K562 (cell line): ENCODE data around the gene SPTBN4. TPM values are rescaled to one million over a fixed set of nuclear protein-coding genes. Genes with fewer than 3 reads are reported as not detected.

Experiments
- ARNT ChIP-seq, 2 experiments: fragments of 450-650 bp; IDR thresholded peaks; 2 replicates each; pipeline ENCODE4 v1.6.1; 2016; ENCODE audit warnings: mild to moderate bottlenecking in 1 of 2
- CAMTA2 ChIP-seq: fragments of 250-450 bp; sonication (Bioruptor Pico); conservative IDR thresholded peaks from 2 replicates; pipeline ENCODE4 v1.5.1; 2022
- CEBPG ChIP-seq, 3 experiments: fragments of 200-800 bp in 1 of 3; sonication (Bioruptor generic) in 1 of 3; sonication (generic) in 1 of 3; formaldehyde crosslinking in 1 of 3; IDR thresholded peaks in 2 of 3; conservative IDR thresholded peaks in 1 of 3; 2 replicates each; pipeline versions ENCODE4 v1.6.1 to v1.8.0; 2016 to 2022; ENCODE audit warnings: missing compliant biosample characterization in 2 of 3, missing genetic modification characterization in 2 of 3, mild to moderate bottlenecking in 1 of 3, missing genetic modification reagents in 1 of 3
- DEAF1 ChIP-seq: fragments of 450-650 bp; formaldehyde crosslinking; IDR thresholded peaks from 2 replicates; pipeline ENCODE4 v1.4.0; 2020; ENCODE audit warnings: mild to moderate bottlenecking, moderate library complexity
- DIDO1 ChIP-seq: fragments of 450-650 bp; IDR thresholded peaks from 2 replicates; pipeline ENCODE4 v1.6.1; 2016; ENCODE audit warnings: low read depth, missing biosample characterization, missing genetic modification characterization
- DLX4 ChIP-seq: fragments of 250-450 bp; sonication (Bioruptor Pico); IDR thresholded peaks from 2 replicates; pipeline ENCODE4 v1.6.1; 2021; ENCODE audit warnings: mild to moderate bottlenecking
- GATA2 ChIP-seq: sonication (generic); formaldehyde crosslinking; IDR thresholded peaks from 2 replicates; pipeline ENCODE4 v1.4.0; 2020; ENCODE audit warnings: mild to moderate bottlenecking, missing genetic modification reagents
- GATAD2A ChIP-seq: fragments of 450-650 bp; IDR thresholded peaks from 2 replicates; pipeline ENCODE4 v1.6.1; 2017
- PTTG1 ChIP-seq: fragments of 450-650 bp; IDR thresholded peaks from 2 replicates; pipeline ENCODE4 v1.6.1; 2016; ENCODE audit warnings: low read depth, mild to moderate bottlenecking, missing genetic modification characterization, missing compliant biosample characterization
- SMARCB1 ChIP-seq: IDR thresholded peaks from 2 replicates; pipeline ENCODE4 v1.6.1; 2011; ENCODE audit warnings: improper control_type of control experiment, low read depth; ENCODE audit not compliant: insufficient read length
- SMC3 ChIP-seq: conservative IDR thresholded peaks from 2 replicates; pipeline ENCODE4 v1.6.1; 2011; ENCODE audit warnings: low read depth, low read length, improper control_type of control experiment; ENCODE audit not compliant: insufficient read depth
- THAP7 ChIP-seq: fragments of 250-450 bp; sonication (Bioruptor Pico); IDR thresholded peaks from 2 replicates; pipeline ENCODE4 v1.5.0; 2021
- THRA ChIP-seq: fragments of 450-650 bp; IDR thresholded peaks from 2 replicates; pipeline ENCODE4 v1.6.1; 2017; ENCODE audit warnings: mild to moderate bottlenecking, moderate library complexity
- ZBTB34 ChIP-seq: fragments of 250-450 bp; sonication (Bioruptor Pico); IDR thresholded peaks from 2 replicates; pipeline ENCODE4 v1.8.0; 2021; ENCODE audit warnings: mild to moderate bottlenecking, moderate library complexity
- ZNF57 ChIP-seq: fragments of 450-650 bp; formaldehyde crosslinking; IDR thresholded peaks from 2 replicates; pipeline ENCODE4 v1.4.0; 2020; ENCODE audit warnings: mild to moderate bottlenecking, moderate library complexity
- ZNF695 ChIP-seq: fragments of 450-650 bp; formaldehyde crosslinking; IDR thresholded peaks from 2 replicates; pipeline ENCODE4 v1.4.0; 2020; ENCODE audit warnings: mild to moderate bottlenecking, moderate library complexity
- polyA plus RNA-seq, 8 experiments: library from polyadenylated mRNA; depleted of rRNA in 4 of 8; stranded (reverse) in 5 of 8; unstranded in 3 of 8; fragments of >200 nt; fragmentation: Nextera tagmentation in 2 of 8; fragmentation: Illumina TruSeq in 1 of 8; extraction: Ambion mirVana in 2 of 8; extraction: Trizol in 1 of 8; gene quantifications; 2 replicates each; pipeline versions ENCODE4 v1.2.1 to v1.2.3, GENCODE V29; 2011 to 2014; ENCODE audit warnings: inconsistent platforms in 1 of 8, missing spikeins in 1 of 8
- total RNA-seq, 7 experiments: library from RNA; depleted of rRNA in 6 of 7; stranded (reverse); fragments of >200 nt in 6 of 7; fragmentation: Illumina TruSeq in 2 of 7; extraction: Trizol in 2 of 7; gene quantifications; 2 replicates each; pipeline versions ENCODE4 v1.2.1 to v1.2.3, GENCODE V29; 2011 to 2021; ENCODE audit warnings: low replicate concordance in 1 of 7
- TF ChIP-seq, protein P1 (sequence below): fragments of 200-800 bp; sonication (Bioruptor generic); IDR thresholded peaks from 2 replicates; pipeline ENCODE4 v1.6.1; 2017; ENCODE audit warnings: missing genetic modification characterization, missing compliant biosample characterization
- TF ChIP-seq, protein P2 (sequence below): fragments of 450-650 bp; formaldehyde crosslinking; IDR thresholded peaks from 2 replicates; pipeline ENCODE4 v1.4.0; 2020; ENCODE audit warnings: mild to moderate bottlenecking

The SPTBN4 gene
- total and polyA plus RNA-seq, 9 of the 15 experiments (the other 6 are each of a cell fraction or from before 2014, with no cell fraction given), result 0.01 to 1.5 (median 0.86) TPM

GRCh38 chr19:40464059-40465024 lies 2.5 kb upstream of the SPTBN4 start (continued):
- TF ChIP-seq ZNF695 (CRISPR knock-in tag), result no peak
- TF ChIP-seq PTTG1 (tag), result no peak
- TF ChIP-seq THAP7 (CRISPR knock-in tag), result no peak
- TF ChIP-seq, protein P1, sequence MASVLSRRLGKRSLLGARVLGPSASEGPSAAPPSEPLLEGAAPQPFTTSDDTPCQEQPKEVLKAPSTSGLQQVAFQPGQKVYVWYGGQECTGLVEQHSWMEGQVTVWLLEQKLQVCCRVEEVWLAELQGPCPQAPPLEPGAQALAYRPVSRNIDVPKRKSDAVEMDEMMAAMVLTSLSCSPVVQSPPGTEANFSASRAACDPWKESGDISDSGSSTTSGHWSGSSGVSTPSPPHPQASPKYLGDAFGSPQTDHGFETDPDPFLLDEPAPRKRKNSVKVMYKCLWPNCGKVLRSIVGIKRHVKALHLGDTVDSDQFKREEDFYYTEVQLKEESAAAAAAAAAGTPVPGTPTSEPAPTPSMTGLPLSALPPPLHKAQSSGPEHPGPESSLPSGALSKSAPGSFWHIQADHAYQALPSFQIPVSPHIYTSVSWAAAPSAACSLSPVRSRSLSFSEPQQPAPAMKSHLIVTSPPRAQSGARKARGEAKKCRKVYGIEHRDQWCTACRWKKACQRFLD (CRISPR knock-in tag), result peak; percentile 92; the same call in 1 of the 2 replicates
- TF ChIP-seq SMARCB1, result no peak
- TF ChIP-seq CEBPG (CRISPR knock-in tag; IDR thresholded peaks at IDR 0.05), result no peak
- TF ChIP-seq CEBPG (tag; conservative IDR thresholded peaks at IDR 0.05 in 1 of 2, IDR thresholded peaks at IDR 0.05 in 1 of 2), result no peak
- TF ChIP-seq CAMTA2 (CRISPR knock-in tag), result no peak
- TF ChIP-seq DIDO1 (tag), result no peak
- TF ChIP-seq DLX4, result no peak
- TF ChIP-seq GATAD2A, result peak; percentile 95
- peak; percentile 38; the same call in 1 of the 2 replicates for TF ChIP-seq DEAF1 (CRISPR knock-in tag)
- no peak for TF ChIP-seq THRA
- TF ChIP-seq ZBTB34 (CRISPR knock-in tag), result no peak
- no peak for TF ChIP-seq ZNF57 (CRISPR knock-in tag)
- peak; percentile 40; the same call in 1 of the 2 replicates for TF ChIP-seq SMC3
- TF ChIP-seq ARNT (IDR thresholded peaks at IDR 0.05), result peak in 1 of 2 experiments; percentile 75; a peak in 1 of 4 replicates
- TF ChIP-seq GATA2 (CRISPR knock-in tag), result peak; percentile 90
- TF ChIP-seq, protein P2, sequence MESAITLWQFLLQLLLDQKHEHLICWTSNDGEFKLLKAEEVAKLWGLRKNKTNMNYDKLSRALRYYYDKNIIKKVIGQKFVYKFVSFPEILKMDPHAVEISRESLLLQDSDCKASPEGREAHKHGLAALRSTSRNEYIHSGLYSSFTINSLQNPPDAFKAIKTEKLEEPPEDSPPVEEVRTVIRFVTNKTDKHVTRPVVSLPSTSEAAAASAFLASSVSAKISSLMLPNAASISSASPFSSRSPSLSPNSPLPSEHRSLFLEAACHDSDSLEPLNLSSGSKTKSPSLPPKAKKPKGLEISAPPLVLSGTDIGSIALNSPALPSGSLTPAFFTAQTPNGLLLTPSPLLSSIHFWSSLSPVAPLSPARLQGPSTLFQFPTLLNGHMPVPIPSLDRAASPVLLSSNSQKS (CRISPR knock-in tag), result no peak; the same call in 1 of the 2 replicates
